GM04504 (cell line): Measurements from ENCODE around the gene ANKRD12.
"Not testable (repeated sequence)": the region's sequence is repeated elsewhere in the genome, so short reads cannot be mapped to it uniquely, and the experiment has no call there.

Source experiments
- DNase-seq: peaks from one replicate; pipeline ENCODE4 v3.0.0-alpha.2; 2012; ENCODE audit warnings: low read depth

Gene ANKRD12

GRCh38 chr18:9146224-9146623, 9.6 kb downstream of the ANKRD12 start:
- DNase-seq = no peak

DNA sequence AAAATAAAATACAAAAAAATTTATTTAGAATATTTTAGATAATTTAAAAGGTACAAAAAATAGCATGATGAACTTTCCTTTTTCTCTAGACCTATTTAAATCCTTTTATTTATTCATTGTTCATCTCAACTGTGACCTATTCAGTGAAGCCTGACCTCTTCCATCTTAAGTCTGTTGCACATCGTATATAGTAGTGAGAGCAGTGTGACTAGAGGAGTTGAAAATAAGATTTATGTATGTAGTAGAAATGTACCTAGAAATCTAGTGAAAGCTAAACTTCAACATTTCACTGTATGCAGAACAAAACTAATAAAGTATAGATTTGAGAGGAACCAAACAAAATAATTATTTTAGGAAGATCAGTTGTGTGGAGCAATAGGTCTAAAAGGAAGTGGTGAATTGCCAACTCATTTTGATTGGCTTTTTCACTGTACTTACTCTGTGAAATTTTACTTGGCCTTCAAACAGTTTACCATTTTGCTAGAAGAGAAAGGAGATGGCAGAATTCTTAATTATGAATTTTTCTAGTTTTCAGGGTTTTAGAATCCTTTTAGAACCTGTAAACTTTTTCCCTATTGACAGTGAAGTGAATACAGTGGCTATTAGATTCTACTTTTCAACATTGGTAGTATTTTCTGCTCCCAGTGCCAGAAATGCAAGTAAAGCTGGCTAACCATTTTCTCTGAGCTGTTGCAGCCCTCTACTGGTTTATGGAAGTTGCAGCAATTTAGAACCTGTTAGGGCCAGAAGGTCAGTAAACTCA, 11.0 kb downstream of the ANKRD12 start:
- DNase-seq = no peak

GRCh38 chr18:9148203-9148552, 11.6 kb downstream of the ANKRD12 start:
- DNase-seq = no peak

DNA sequence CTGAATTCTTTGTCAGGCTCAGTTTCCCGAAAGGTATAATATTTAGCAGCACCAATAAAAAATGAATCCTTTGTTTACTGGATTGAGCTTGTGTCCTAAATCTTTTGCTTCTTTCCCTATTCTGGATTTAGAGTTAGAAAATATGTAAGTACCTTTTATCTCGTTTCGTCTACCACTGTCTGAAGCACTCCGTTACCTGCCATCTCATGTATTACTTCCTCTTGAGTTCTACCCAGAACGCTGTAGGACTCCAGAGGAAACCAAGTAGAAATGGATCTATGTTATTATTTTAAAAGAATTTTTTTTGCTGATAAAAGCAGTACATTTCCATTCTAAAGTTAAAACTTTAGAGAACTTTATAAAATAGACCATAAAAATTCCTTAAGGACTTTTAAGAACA, 13.5 kb downstream of the ANKRD12 start:
- DNase-seq = no peak

DNA sequence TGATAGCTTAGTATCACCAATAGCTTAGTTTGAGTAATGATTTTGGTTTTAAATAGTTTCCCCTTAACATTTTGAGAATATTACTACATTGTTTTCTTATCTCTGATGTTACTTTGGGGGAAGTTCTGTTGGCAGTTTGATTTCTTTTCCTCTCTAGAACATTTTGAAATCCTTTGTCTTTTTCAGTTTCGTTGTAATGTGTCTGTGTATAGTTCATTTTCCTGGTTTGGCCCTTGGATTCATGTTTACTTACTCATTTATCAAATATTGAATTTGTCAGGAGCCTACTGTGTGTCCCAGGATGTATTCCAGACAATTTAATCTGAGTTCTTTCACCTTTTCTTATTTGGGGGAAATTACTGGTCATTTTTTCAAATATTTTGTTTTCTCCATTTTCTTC, 16.7 kb downstream of the ANKRD12 start:
- no peak for DNase-seq

GRCh38 chr18:9156604-9157249, 20.1 kb downstream of the ANKRD12 start:
- no peak for DNase-seq

- no peak for DNase-seq
These were observed 21.2 kb downstream of the ANKRD12 start for GRCh38 chr18:9157806-9158205.

- no peak for DNase-seq
These were observed 23.4 kb downstream of the ANKRD12 start for GRCh38 chr18:9160014-9160413.

GRCh38 chr18:9162663-9163062, 26.1 kb downstream of the ANKRD12 start:
- not testable (repeated sequence) for DNase-seq

GRCh38 chr18:9164149-9164548, 27.6 kb downstream of the ANKRD12 start:
- not testable (repeated sequence) for DNase-seq

DNA sequence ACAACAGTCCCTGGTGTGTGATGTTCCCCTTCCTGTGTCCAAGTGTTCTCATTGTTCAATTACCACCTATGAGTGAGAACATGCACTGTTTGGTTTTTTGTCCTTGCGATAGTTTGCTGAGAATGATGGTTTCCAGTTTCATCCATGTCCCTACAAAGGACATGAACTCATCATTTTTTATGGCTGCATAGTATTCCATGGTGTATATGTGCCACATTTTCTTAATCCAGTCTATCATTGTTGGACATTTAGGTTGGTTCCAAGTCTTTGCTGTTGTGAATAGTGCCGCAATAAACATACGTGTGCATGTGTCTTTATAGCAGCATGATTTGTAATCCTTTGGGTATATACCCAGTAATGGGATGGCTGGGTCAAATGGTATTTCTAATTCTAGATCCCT, 29.3 kb downstream of the ANKRD12 start:
- DNase-seq = not testable (repeated sequence)

GRCh38 chr18:9169515-9169914, 32.9 kb downstream of the ANKRD12 start:
- not testable (repeated sequence) for DNase-seq

GRCh38 chr18:9171919-9172318, 35.3 kb downstream of the ANKRD12 start:
- not testable (repeated sequence) for DNase-seq

DNA sequence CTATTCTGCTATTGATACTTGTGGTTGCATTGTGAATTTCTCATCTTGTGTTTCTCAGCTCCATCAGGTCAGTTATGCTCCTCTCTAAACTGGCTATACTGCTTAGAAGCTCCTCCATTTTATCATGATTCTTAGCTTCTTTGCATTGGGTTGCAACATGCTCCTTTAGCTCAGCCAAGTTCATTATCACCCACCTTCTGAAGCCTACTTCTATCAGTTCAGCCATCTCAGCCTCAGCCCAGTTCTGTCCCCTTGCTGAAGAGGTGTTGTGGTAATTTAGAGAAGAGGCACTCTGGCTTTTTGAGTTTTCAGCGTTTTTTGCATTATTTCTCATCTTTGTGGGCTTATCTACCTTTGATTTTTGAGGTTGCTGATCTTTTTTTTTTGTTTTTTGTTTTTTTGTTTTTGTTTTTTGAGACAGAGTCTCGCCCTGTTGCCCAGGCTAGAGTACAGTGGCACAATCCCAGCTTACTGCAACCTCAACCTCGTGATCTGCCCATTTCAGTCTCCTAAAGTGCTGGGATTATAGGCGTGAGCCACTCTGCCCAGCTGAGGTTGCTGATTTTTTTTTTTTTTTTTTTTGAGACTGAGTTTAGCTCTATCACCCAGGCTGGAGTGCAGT, 36.0 kb downstream of the ANKRD12 start:
- DNase-seq = no peak

GRCh38 chr18:9173770-9174233, 37.2 kb downstream of the ANKRD12 start:
- no peak for DNase-seq

GRCh38 chr18:9174302-9174701, 37.7 kb downstream of the ANKRD12 start:
- no peak for DNase-seq

GRCh38 chr18:9175115-9175514, 38.5 kb downstream of the ANKRD12 start:
- no peak for DNase-seq

- no peak for DNase-seq
These were observed 40.5 kb downstream of the ANKRD12 start for GRCh38 chr18:9177031-9177430.

- DNase-seq = no peak
These were observed 40.9 kb downstream of the ANKRD12 start for GRCh38 chr18:9177466-9177865.

- DNase-seq = no peak
These were observed 42.0 kb downstream of the ANKRD12 start for GRCh38 chr18:9178557-9178956.

DNA sequence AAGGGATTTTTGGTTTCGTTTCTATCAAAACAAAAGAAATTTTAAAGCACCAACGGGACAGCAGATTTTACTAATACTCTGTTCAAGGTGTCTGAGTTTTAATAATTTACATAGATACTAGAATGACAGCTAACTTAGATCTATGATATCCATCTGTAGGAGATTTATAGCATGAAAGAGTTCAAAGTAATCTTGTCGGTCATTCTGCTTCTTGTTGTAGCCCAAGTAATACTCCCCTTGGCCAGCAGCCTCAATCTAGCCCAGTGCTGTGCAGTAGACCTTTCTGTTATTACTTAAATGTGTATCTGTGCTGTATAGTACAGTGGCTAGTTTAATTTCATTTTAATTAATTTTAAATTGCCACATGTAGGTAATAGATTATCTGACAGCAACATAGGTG, 44.7 kb downstream of the ANKRD12 start:
- no peak for DNase-seq

GRCh38 chr18:9182852-9183399, 46.3 kb downstream of the ANKRD12 start:
- DNase-seq = no peak
